ENCODE measurements around the gene MDM2.

The MDM2 gene

DNA sequence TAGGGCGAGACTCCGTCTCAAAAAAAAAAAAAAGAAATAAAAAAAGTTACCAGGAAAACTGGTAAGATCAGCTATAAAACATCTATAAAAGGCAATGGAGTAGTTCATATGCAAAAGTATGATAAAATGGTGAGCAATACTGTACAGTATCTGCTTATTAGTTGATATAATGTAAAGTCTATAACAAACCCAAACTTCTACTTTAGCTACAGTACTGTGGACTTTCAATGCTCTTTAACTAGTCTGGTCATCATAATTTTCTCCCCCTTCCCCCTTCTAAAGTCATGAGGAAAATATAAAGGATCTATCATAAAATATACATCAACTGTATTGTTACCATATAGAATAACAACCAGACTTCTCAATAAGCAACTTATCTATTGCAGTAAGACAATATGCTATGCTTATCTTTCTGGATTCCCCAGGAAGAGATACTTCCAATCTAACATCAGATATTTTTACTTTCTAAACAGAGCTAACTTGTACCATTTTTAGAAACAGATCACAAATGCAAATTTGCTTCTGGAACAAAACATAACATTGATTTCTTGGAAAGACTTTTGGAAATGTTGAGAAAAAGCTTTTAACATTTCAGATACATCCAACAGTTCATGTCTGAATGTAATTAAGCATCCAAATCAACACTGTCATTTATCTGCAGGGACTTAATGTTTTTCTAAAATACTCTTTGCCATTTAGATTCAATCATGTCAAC lies 43.8 kb downstream of the MDM2 start:
- DNase-seq (ENCODE audit: low read depth in 2 of 2), result no peak

DNA sequence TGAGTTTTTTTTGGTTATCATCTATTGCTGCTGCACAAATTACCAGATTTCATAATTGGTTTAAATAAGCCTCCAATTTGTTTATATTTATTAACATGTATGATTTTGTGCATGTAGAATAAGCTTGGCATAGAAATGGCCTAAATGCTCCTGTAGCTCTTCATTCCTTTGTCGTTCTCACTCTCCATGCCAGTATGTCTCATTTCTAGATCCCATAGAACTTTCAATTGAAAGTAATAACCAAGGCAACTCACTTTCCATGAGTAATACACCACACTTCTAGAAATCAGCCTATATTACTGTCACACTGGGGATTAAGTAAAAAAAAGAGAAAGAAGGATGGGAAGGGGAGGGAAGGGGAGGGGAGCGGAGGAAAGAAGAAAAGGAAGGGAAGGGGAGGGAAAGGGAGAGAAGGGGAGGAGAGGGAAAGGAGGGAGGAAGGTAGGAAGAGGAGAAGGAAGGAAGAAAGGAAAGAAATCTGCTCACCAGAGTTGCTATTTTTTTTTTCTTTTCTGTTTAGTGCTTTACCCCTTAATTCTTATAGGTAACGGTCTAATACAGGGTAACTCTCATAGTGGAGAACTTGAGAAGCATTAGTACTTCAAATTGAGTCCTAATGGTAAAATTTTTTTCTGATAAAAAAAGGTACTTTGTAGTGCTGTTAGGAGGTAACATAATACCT lies 45.6 kb downstream of the MDM2 start:
- no peak for DNase-seq (ENCODE audit: low read depth in 2 of 2)

DNA sequence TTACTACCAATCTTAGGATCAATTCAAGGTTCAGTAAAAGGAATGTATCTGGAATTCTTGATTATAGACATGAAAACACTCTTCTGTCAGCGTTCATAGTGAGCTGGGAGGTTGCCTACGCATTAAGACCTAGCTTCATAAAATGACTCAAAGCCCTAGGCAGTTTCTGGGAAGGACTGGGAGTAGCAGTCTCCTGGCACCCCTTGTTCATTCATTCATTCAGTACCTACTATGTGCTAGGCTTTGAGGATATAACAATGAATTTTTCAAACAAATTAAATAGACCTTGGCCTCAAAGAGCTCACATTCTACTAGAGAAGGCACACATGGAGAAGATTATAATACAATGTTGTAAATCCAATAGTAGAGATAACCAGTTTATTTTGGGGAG lies 46.1 kb downstream of the MDM2 start:
- no peak for DNase-seq (ENCODE audit: low read depth in 2 of 2)

DNA sequence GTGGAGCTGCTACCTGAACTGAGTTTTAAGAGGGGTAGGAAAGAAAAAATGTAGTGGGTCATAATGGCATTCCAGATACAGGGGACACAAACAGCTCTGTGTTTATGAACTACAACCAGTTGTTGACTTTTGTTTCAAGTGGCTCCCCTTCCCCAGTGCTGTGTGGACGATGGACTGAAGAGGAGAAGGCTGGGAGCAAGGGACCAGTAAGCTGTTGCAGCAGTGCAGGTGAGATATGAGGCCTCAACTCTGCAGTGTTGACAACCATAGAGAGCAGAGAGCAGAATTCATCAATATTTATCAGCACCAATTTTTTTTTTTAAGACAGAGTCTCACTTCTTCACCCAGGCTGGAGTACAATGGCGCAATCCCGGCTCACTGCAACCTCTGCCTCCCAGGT lies 46.6 kb downstream of the MDM2 start:
- no peak for DNase-seq (ENCODE audit: low read depth in 2 of 2)

DNA sequence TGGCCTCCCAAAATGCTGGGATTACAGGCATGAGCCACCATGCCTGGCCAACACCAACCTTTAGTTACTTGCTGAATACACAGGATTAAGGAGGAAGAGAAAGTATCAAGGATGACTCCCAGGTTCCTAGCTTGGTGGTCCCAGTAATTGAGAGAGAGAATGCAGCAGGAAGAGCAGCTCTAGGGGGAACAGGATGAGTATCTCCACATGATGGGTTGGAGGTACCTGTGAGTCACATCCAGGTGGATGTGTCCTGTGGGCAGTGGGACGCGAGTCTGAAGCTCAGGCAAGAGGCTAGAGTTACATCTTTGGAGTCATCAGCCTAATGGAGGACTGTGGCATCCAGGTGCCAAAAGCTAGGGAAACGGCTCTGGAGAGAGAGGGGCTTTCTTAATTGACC lies 47.1 kb downstream of the MDM2 start:
- no peak for DNase-seq (ENCODE audit: low read depth in 2 of 2)

DNA sequence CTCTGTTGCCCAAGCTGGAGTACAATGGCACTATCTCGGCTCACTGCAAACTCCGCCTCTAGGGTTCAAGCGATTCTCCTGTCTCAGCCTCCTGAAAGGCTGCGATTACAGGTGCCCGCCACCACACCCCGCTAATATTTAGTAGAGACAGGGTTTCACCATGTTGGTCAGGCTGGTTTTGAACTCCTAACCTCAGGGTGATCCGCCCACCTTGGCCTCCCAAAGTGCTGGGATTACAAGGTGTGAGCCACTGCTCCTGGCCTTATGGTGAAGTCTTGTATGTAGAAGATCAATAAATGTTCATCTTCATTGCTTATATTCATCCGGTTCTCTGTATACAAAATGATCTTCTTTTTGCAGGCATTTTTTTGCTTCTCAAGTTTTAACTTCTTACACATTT lies 47.8 kb downstream of the MDM2 start:
- DNase-seq (ENCODE audit: low read depth in 2 of 2), result no peak

DNA sequence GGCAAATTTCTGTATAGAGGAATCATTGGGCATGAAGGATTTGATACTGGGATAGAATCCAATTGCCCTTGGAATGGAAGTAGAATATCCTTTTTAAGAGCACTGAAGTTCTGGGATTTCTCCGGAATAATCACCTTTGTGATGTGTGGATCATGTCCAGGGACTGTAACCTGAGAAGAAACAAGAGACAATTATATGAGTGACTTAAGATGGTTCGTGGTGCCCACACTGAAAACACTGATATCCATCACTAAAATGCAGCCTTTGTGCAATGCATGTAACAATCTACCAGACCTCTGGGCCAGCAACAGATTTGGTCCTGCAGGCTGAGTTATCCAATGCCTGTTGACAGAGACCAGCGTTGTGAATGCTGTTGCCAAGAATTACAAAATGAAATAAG lies 48.5 kb downstream of the MDM2 start:
- DNase-seq (ENCODE audit: low read depth in 2 of 2), result no peak

DNA sequence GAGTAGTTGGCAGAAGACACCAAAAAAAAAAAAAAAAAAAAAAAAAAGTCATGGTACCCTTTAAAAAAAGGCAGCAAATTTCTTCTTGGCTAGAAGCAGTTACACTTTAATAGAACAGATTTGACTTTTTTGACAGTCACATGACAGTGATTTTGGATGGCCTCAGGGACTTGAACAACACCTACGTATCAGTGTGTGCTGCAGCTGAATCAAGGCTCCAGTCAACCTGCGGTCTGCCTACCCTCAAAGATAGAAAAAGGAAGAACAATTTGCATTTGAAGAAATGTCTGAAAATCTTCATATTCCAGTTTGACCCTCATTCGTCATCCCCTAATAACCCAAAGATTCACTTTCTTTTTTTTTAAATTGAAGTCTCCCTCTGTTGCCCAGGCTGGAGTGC lies 53.9 kb downstream of the MDM2 start:
- DNase-seq (ENCODE audit: low read depth in 2 of 2), result no peak

DNA sequence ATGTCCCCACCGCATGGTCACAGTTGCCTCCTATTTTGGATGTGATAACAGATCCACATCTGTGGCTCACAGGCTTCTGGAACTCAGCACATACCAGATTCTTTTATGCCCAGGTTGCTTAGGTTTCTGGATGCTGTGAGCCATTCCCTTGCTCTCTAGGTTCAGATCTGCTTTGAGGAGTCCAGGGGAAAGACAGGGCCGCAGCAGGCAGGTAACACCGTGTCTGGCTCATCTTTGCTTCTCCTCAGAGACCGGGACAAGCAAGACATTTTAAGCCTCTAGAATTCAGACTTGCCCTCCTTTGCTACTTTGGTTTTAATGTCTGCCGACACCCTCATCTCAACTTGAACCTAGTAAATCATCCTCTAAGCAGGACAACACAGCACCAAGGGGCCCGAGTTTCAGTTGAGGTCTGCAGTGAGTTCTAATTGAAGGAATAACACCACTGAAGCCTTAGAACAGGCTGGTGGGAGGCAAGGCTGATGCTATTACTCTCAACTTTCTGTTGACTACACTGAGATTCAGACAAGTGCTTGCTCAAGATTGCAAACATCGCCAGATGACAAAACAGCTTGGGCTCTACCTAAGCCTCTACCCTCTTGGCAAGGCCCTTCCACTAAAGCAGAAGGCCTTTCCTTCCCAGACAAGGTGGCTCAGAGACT lies 55.3 kb downstream of the MDM2 start:
- no peak for DNase-seq (ENCODE audit: low read depth in 2 of 2)

DNA sequence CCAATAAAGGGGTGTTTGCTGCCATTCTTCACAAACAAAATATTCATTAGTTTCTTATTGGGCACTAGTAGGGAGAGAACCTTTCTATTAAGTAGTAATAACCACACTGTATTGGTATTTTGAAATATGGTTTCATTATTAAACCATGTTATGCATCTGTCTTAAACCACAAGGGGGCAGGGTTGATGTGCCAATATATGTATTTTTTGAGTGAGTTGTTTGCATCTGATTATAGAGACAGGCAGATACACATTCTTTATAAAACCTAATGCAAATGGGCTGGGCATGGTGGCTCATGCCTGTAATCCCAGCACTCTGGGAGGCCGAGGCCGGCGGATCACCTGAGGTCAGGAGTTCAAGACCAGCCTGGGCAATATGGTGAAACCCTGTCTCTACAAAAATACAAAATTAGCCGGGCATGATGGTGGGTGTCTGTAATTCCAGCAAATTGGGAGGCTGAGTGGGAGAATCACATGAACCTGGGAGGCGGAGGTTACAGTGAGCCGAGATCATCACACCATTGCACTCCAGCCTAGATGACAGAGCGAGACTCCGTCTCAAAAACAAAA lies 56.0 kb downstream of the MDM2 start:
- DNase-seq (ENCODE audit: low read depth in 2 of 2), result peak; percentile 21 to 38

DNA sequence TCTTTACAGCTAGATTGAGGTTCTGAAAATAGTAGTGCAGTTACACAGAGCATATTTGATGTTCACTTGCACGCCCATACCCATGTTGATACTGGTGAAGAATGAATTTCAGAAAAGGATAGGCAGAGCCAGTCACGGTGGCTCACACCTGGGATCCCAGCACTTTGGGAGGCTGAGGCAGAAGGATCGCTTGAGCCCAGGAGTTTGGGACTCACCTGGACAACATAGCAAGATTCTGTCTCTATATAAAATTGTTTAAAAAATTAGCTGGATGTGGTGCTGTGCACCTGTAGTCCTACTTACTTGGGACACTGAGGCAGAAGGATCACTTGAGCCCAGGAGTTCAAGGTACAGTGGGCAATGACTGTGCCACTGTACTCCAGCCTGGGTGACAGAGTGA lies 56.6 kb downstream of the MDM2 start:
- DNase-seq (ENCODE audit: low read depth in 2 of 2), result no peak

DNA sequence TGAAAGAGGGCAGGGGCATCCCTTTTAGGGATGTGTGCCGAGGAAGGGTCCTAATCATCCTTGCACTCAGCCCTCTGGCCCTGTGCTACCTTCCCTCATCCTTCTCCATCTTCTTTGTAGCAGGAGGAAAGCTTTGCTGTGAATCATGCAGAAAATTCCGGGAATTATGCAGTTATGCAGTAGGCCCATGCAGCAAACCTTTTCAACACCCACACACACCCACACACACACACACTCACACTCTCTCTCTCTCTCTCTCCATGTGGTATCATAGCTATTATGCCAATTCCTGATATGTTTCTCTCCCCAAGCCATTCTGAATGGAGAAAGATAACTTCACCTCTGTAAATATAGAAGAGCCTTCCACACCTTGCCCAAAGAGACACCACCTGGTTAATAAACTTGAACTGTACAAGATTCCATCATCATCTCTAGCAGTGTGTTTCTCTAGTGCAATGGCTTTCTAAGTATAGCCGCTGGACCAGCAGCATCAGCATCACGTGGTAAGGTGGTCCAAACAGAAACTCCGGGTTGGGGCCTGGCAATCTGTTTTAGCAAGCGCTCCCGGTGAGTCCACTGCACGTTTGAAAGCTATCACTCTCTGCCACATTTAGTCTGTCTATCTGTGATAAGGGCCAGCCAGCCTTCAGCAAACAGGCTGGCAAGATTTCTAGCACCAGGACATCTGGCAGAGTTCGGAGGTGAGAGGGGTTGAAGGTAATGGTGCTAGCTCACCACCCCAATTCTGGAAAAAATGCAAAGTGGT lies 57.6 kb downstream of the MDM2 start:
- DNase-seq (ENCODE audit: low read depth in 2 of 2), result no peak

DNA sequence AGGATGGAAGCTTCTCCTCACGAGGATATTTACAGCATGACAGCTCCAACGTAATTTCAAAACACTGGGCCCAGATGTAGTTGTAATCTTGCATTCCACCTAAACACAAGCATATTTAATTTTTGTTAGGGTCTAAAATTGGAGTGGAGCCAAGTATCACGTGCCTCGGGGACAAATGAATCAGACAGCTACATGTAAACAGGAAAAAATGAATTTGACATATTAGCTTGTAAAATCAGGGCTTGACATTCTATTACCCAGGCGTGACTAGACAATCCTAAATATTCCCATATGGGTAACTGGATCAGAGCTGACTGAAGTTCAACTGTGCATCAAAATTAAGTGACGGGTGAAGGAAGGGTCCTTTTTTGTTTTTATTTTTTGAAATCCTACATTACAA lies 59.0 kb downstream of the MDM2 start:
- DNase-seq (ENCODE audit: low read depth in 2 of 2), result no peak

DNA sequence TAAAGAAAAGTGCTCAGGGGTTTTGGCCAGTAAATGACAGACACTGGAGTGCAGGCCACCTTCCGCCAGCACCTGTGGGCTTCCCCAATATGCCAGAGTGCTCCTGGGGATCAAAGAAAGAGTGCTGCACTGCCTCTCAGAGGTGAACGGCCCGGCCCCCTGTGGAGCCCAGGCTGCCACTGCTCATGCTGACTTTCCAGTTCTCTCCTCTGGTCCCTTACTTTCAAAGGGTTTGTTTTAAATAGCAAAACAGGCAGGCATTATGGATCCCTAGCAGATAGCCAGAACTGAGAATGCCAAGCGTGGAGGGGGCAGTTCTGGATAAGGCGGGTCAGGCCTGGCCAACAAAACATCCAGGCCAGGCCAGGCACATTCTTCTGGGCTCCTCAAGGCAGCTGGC lies 59.6 kb downstream of the MDM2 start:
- no peak for DNase-seq (ENCODE audit: low read depth in 2 of 2)

DNA sequence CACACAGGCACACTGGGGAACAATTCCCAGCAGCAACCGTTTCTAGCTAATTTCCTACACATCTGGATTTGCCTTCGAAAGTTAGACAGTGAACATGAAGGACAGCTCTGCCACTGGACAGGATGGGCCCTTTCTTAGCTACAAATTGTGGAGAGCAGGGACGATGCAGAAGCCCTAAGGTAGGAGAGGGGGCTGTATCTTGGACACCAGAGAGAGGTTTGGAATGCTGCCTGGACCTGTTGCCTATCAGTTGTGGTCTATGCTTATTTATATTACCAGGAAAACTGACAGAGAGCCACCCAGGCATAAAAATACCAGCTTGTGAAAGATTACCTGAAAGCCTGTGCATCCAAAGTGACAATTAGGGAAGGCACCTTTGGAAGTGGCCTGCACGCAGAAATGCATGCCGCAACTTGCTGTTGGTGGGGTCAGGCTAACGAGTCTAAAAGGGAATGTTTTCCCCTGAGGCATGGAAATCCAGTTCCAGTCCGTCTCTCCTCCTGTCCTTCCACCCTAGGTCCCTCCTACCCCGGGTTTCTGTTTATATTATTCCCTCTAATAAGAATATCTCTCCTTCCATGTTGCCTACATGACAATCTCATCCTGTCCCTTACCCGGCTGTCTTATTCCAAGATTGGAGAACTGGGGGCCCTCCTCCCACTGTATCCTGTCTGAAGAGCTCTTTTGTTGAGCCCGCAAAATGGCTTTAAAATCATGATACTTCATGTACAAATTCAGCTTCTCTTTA lies 60.2 kb downstream of the MDM2 start:
- DNase-seq (ENCODE audit: low read depth in 2 of 2), result no peak

DNA sequence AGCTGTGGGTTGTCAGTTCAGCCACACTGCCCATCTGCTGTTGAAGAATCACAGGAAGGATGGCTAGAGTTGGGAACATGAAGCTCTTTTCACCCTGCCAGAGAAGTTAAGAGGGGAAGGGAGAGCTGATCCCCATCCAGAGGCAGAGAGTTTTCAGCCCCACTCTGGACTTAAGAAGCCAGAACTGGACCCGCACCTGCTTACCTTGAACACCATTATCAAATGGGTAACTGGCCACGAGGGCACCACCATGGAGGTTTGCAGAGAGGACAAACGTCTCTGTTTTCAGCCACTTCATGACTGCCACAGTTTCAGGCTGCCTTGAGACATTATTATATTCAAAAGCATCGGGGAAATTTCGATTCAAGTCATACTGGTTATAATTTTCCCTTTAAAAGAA lies 62.0 kb downstream of the MDM2 start:
- DNase-seq (ENCODE audit: low read depth in 2 of 2), result no peak

DNA sequence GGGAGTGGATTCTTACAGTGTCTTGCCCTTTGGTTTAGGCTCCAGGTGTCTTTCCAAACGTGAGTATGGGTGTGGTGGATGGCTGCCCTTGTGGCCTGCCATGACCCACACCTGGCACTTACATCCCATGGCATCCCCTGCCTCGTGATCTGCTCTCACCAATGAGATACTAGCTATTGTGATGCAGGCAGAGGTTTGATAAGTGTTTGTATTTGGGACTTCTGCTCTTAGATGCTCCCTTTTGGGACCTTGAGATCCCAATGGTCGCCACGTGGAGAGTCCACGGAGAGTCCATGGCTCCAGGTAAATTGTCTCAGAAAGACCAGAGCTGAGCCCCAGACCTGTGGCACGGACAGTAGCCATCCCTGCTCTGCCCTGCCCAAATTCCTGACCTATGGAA lies 62.5 kb downstream of the MDM2 start:
- no peak for DNase-seq (ENCODE audit: low read depth in 2 of 2)

DNA sequence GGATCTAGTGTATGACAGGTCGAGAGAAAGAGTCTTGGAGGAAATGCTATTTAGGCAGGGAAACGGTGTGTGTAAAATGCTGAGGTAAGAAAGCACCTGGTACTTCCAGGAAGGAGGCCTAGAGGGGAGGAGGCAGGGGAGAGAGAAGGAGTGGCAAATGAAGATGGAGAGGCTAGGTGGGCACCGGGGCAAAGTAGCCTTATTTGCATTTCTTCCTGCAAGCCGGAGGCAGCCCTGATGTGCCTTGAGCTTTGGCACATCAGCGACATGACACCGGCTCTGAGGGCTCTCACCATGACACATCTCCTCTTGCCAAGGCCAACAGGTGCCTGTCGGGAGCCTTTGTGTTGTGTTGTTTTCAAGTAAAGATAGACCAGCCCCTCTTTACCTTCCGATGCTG lies 63.4 kb downstream of the MDM2 start:
- no peak for DNase-seq (ENCODE audit: low read depth in 2 of 2)

DNA sequence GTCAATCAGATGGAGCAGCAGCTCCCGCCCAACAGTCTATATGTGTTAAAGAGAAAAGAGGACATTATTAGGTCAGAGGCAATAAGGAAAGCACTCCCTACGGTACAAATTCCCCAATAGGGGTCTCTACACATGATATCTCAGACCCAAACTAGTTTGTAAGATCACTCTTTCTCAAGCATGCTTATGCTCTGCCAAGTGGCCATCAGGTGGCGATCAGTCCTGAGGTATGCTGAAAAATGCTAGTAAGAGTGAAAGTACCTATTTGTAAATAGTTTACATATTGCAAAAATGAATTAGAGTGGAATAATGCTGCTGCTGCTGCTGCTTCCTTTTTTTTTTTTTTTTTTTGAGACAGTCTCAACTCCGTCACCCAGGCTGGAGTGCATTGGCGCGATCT lies 63.9 kb downstream of the MDM2 start:
- DNase-seq (ENCODE audit: low read depth in 2 of 2), result no peak

DNA sequence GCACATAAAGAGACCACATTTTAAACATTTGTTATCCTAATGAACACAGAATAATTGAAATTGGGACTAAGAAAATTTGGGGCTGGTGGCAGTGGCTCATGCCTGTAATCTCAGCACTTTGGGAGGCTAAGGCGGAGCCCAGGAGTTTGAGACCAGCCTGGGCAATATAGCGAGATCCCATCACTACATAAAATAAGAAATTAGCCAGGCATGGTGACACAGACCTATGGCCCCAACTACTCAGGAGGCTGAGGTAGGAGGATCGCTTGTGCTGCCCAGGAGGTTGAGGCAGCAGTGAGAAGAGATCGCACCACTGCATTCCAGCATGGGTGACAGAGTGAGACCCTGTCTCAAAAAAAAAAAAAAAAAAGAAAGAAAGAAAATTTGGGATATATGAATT lies 65.3 kb downstream of the MDM2 start:
- no peak for DNase-seq (ENCODE audit: low read depth in 2 of 2)

DNA sequence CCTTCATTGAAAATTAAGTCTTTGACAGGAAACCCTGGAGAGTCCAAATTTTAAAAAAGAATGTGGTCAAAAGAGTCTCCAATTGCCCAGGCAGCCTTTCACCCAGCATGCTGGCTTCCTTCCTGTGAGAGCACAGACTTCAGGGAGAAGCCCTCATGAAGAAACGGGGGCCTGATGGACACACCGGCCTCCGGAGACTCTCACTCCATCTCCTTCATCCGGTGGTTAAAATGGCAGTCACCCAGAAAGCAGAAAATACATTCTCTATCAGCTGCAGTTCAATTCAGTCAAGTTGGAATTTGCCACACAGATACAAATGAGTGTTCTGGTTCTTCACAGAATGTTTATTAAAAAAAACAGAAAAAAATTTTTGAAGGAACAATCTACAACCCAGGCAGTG lies 68.5 kb downstream of the MDM2 start:
- DNase-seq (ENCODE audit: low read depth in 2 of 2), result no peak

DNA sequence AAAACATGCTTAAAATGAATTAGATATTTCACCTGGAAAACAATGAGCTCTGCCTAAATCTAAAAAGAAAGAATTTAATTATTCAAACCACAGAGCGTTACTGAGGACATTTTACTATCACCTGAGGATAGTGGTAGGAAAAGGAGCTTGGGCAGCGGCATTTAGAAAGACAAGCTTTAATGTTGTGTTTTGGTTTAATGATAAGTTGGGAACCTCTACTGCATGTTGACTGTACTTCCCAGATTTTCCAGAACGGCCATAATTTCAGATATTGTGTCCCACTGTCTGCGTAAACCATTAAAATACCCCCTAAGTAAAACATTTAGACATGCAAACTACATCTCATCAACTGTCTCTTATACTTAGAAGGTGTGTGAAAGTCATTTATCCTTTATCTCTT lies 69.6 kb downstream of the MDM2 start:
- no peak for DNase-seq (ENCODE audit: low read depth in 2 of 2)
